GM18508 (cell line): ENCODE measurements around the gene PANK4.
"Not testable (repeated sequence)": the region's sequence is repeated elsewhere in the genome, so short reads cannot be mapped to it uniquely, and the experiment has no call there.

Experiments
- ATAC-seq: cut with Tn5 transposase; IDR thresholded peaks from one replicate; pipeline ENCODE4 v1.9.1; 2021; ENCODE audit warnings: moderate number of reproducible peaks; ENCODE audit not compliant: insufficient read depth, unreplicated experiment

PANK4 gene

DNA sequence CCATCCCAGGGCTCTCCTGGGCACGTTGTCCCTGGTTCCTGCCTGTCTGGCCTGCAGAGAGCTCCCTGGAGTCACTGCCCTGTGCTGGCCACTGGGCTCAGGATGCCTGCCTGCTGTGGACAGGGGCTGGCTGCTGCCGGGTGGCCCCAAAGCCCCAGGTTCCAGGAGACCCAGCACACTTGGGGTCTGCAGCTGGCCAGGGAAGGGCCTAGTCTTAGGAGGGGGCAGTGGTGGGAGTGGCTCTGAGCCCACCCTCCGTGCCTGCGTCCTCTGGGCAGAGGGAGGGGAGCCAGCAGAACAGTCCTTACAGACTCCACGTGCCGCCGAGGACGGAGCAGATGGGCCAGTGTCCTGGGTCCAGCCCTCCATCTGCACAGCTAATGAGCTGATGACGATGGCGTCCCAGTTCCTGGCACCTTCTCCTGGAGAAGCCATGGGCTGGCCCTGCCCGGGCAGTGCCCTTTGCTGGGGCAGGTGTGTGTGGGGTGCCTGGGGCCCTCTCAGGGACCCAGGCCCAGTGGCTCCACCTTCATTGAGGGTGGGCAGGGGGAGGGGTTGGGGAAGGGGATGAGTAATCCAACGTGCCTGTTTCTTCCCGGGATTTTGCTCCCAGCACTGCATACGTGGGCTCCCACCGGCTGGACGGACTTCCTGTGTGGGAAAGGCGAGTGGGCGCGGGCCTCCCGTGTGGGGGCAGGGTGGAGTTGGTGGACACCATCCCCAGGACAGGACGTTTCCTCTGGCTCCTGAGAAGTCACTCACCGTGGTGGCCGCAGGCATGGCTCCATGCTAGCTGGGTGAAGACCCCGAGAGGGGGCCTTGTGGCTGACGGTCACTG, 57.1 kb downstream of the PANK4 start:
- no peak for ATAC-seq

- no peak for ATAC-seq
These were observed 57.9 kb downstream of the PANK4 start for GRCh38 chr1:2468540-2468939.

DNA sequence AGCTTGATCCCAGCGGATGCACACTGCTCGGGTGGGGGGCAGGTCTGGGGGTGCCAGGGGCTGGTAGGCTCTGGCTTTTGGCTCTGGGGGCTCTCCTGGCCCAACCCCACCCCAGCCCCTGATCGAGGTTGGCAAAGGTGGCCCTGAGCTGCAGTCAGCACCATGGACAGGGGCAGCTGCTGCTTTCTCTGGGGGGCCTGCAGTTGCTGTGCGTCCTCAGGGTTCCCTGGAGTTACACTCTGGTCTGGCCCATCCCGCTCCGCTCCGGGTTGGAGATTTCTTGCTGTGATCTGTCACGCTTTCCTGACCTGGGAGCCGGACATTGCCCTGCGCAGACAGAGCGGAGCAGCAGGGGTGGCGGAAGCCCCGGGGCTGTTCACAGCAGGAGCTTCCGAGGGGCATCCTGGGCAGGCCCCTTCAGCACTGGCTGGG, 58.3 kb downstream of the PANK4 start:
- ATAC-seq, result no peak

DNA sequence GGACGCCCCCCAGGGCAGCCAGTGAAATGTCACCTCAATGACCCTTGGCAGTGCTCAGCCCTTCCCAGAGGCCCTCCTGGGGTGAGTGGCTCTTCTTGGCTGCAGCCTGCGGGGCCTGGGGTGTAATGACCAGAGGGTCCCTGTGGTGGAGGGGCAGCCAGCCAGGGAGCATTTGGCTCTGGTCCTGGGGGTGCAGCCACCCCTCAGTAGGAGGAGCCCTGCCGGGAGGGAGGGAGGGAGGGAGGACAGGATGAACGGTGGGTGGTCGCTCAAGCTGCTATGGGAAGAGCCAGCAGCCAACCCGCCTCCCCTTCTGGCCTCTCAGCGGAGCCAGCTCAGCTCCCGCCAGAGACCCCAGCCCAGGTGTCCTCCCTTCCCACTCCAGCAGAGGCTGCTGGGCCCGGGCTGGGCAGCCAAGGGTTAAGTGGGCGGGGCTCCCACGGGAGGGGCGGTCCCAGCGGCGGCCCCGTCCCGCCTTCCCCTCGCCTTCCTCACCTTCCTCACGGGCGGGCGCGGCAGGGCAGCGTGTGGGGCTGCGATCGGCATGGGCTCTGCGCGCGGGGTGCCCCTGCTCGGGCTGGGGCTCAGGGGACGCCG, 59.3 kb downstream of the PANK4 start:
- no peak for ATAC-seq

DNA sequence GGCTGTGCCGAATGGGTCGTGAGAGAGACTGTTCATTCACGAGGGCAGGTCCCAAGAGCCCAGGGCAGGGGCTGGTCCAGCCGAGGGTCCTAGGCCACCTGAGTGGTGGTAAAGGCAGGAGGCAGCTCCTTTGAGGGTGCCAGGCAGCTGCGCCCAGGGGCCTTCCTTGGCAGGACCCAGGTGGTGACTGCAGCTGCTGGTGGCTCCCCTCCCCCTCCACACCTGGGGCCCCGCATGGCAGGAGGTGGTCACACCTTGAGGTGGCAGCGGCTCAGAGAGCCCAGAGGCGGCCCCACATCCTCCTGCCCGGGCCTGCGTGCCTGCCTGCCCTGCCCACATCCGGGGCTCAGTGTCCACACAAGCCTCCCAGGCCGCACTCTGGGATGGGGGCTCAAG, 60.1 kb downstream of the PANK4 start:
- ATAC-seq, result no peak

DNA sequence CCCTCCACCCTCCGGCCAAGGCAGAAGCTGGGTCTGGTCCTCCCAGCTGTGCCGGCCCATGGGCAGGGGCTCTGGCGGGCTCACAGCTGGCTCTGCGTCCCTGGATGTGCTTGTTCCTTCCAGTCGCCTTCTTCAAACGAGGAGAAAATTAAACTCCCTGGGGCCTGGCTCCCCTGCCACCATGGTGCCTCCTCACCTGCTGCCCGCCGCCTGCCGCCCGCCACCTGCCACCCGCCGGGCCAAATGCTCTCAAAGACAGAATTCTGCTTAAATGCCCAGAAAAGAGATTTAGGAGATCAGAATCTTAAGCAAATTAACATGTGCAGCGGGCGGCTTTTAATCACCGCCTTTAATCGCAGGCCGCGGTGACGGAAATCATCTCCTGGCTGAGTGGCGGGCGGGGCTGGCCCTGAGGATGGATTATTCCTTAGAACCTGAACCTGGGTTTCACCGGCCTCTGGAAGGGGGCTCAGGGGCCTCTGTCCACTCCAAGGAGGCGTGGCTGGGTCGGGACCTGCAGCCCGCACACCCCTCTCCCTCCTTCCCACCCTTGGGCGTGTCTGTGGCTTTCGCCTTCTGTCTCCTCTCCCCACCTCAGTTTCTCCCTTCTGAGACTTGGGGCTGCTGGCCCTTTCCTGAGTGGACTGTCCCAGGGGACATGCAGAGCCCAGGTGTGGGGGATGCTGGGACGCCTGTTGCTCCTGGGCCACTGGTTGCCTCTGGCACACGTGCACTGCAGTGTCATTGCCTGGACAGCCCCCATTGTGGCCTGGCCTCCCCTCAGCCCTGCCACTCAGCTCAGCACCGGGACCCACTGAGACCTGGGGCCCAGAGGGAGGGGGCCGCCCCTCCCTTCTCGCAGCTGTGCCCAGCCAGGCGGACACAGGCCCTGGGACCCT, 60.8 kb downstream of the PANK4 start:
- ATAC-seq, result no peak

- ATAC-seq, result no peak
These were observed 63.0 kb downstream of the PANK4 start for GRCh38 chr1:2463396-2463795.

DNA sequence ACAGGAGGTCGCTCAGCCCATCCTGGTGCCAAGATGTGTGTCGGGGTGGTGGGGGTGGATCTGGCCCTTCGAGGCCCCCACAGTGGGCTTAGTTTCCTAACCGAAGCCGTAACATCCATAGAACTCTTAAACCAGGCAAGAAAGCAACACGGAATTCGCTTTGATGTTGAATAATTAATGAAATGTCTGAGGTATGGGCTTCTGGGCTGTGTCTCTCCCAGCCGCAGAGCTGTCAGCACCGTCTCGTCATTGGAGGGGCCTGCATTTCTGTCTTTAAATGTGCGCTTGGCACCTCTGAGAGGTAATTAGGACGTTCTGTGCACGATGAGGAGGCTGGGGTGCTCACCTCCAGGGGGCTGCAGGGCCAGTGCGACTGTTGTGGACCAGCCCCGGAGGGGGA, 63.6 kb downstream of the PANK4 start:
- no peak for ATAC-seq

DNA sequence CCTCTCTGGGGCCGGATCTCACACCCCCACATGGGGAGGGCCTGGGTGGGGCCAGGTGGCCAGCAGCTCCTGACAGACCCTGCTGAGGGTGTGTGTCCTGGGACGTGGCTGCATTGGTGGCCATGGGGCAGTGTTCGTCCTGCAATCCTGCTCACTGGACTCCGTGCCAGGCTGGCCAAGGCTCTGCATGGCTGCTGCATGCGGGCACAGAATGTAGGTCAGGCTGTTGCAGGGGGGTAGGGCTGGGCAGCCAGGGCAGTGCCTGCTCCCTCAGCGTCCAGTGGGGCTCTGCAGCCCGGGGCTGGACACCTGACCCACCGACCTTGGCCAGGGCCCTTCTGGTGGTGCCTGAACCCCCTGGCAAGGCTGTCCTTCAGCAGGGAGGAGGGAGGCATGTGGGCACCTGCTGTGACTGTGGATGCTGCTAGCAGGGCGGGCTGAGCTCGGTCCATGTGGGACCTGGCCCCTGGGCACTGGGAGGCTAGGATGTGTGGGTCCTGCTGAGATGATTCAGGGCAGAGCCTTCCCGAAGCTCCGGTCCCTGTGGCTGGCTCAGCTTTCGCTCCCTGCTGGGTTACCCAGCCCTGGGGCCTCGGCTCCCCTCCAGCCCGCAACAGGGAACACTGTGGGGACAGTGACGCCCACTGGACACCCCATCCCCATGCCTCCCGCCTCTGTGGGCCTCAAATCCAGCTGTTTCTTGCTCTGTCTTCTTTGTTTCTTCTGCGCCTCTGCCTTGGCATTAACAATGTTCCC, 65.2 kb downstream of the PANK4 start:
- no peak for ATAC-seq

DNA sequence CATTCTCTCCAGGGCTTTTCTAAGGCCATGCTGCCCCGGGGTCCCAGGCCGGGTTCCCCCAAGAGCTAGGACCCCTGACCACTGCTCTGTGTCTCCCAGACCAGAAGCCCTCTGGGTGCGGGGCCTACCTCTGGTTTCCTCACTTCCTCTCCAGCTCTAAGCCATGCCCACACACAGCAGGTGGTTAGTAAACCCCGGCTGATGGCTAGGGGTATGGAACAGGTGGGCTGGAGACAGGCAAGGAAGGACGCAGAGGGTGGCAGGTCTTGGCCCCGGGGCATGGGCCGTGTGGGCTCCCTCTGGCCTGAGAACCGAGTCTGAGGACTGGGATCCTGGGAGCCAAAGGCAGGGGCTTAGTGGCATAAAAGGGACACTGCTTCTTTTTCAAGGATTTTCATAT, 66.2 kb downstream of the PANK4 start:
- ATAC-seq, result no peak

GRCh38 chr1:2459757-2460156, 66.6 kb downstream of the PANK4 start:
- no peak for ATAC-seq

- ATAC-seq, result not testable (repeated sequence)
These were observed 67.2 kb downstream of the PANK4 start for GRCh38 chr1:2459102-2459753.

GRCh38 chr1:2458687-2459086, 67.7 kb downstream of the PANK4 start:
- no peak for ATAC-seq
